A673 (cell line): ENCODE results near the gene DIP2A.

Source experiments
- EZH2 ChIP-seq: fragments of 200-600 bp; sonication (generic); IDR thresholded peaks from 2 replicates; pipeline ENCODE4 v1.6.1; 2017; ENCODE audit warnings: borderline replicate concordance, low read depth, mild to moderate bottlenecking, mixed read lengths, antibody characterized with exemption, low read length; ENCODE audit not compliant: poor library complexity, severe bottlenecking
- TF ChIP-seq, protein P1 (sequence below): fragments of 300-800, 200-600 bp; sonication (generic); conservative IDR thresholded peaks from 2 replicates; pipeline ENCODE4 v1.5.1; 2017; ENCODE audit warnings: low read depth, mild to moderate bottlenecking, antibody characterized with exemption, low read length, moderate library complexity, mixed read lengths

DNA sequence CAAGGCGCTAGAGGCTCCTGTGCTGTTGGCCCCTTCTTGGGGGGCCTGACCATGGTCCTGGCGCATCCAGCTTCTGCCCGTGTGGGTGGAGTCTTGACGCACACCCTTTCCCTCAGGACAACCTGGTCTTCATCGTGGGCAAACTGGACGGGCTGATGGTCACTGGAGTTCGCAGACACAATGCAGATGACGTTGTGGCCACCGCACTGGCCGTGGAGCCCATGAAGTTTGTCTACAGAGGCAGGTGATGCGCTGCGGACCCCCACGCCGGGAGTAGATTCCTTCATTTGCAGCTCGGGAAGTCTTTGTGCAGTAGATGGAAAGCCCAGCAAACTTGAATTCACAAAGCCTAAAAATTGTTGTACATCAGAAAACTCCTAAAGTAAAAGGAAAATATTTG is 88.1 kb downstream of the DIP2A start:
- TF ChIP-seq, protein P1, sequence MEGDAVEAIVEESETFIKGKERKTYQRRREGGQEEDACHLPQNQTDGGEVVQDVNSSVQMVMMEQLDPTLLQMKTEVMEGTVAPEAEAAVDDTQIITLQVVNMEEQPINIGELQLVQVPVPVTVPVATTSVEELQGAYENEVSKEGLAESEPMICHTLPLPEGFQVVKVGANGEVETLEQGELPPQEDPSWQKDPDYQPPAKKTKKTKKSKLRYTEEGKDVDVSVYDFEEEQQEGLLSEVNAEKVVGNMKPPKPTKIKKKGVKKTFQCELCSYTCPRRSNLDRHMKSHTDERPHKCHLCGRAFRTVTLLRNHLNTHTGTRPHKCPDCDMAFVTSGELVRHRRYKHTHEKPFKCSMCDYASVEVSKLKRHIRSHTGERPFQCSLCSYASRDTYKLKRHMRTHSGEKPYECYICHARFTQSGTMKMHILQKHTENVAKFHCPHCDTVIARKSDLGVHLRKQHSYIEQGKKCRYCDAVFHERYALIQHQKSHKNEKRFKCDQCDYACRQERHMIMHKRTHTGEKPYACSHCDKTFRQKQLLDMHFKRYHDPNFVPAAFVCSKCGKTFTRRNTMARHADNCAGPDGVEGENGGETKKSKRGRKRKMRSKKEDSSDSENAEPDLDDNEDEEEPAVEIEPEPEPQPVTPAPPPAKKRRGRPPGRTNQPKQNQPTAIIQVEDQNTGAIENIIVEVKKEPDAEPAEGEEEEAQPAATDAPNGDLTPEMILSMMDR: no peak
- TF ChIP-seq EZH2: no peak
